Measurements from ENCODE around the gene RAPGEF4. TPM values are rescaled to one million over a fixed set of nuclear protein-coding genes. Genes with fewer than 3 reads are reported as not detected.

The RAPGEF4 gene
- total and polyA plus RNA-seq, 2 of the 8 experiments (the other 6 are each of a cell fraction or from before 2014, with no cell fraction given): 1.2 to 2.6 TPM

DNA sequence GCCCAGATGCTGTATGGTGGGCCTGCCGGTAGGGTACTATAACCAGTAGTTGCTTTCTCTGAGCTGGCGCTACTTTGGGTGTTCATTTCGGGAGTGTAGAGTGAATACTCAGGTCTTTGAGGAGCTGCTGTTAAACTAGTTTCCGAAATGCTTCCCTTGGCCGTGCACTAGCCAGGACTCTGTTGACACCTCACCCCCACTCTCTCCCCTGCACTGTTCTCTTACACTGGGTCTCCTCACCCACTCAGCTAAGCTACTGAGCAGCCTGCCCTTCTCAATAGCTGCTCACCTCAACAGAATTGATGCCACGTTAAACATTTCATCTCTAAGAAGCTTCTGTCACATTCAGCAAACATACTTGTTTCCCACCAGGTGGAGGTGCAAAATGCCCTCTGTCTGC, 86.9 kb downstream of the RAPGEF4 start:
- no peak overlapping the region for H4K8ac ChIP-seq (ENCODE audit: extremely low read depth, insufficient read depth, low read length)
- no peak overlapping the region for H3K56ac ChIP-seq (replicated peaks; ENCODE audit: insufficient read length, low read depth, low read length)
- H2BK12ac ChIP-seq (ENCODE audit: low read depth, low read length): no peak overlapping the region
- no peaks in the 10 kb centered on the region; a peak in 1 of 7 replicates for H3K27me3 ChIP-seq (replicated peaks in 1 of 4; ENCODE audit: control insufficient read depth in 3 of 4, extremely low read depth in 1 of 4, insufficient read depth in 3 of 4, low read length in 3 of 4)
- H3K4ac ChIP-seq (replicated peaks; ENCODE audit: insufficient read length, low read depth, low read length): no peak overlapping the region
- H2BK15ac ChIP-seq (ENCODE audit: low read length): no peak overlapping the region
- ChIA-PET CTCF (ENCODE audit: partially characterized antibody) (interaction anchor here (0.6 to 2.1 kb wide), 4 partner anchors 17 to 149 kb away, joined by 3 to 5 read pairs (median 3); no protein-coding TSS in a partner anchor), POLR2A (ENCODE audit: partially characterized antibody) (interaction anchor here (0.8 kb wide), 1 partner anchor 51 kb away, joined by 3 read pairs; no protein-coding TSS in a partner anchor)
- H4K5ac ChIP-seq (ENCODE audit: insufficient read length, low read depth, low read length): no peak overlapping the region
- no peaks in the 10 kb centered on the region for H3K79me1 ChIP-seq (ENCODE audit: low read depth, low read length)
- H3K4me3 ChIP-seq (ENCODE audit: extremely low read depth in 1 of 4, insufficient read depth in 2 of 4, low read depth in 3 of 4, low read length in 4 of 4): no peak overlapping the region
- H3K9ac ChIP-seq (replicated peaks in 1 of 4; ENCODE audit: extremely low read depth in 1 of 4, low read depth in 3 of 4, low read length in 3 of 4): no peak overlapping the region
- no peak overlapping the region for H2BK120ac ChIP-seq (replicated peaks; ENCODE audit: low read depth, low read length)
- no peak overlapping the region for H3K18ac ChIP-seq (ENCODE audit: extremely low read depth, low read length)
- no peak overlapping the region for H3K4me2 ChIP-seq (ENCODE audit: insufficient read depth in 1 of 2, low read depth in 2 of 2, low read length in 2 of 2)
- H3K36me3 ChIP-seq (ENCODE audit: control insufficient read depth in 2 of 4, insufficient read depth in 4 of 4, low read length in 3 of 4): no peaks in the 10 kb centered on the region
- no peak overlapping the region for H2AFZ ChIP-seq (ENCODE audit: low read length)
- H4K20me1 ChIP-seq (replicated peaks in 1 of 2; ENCODE audit: control insufficient read depth in 1 of 2, insufficient read depth in 2 of 2, low read length in 2 of 2): no peaks in the 10 kb centered on the region
- H3K14ac ChIP-seq (ENCODE audit: insufficient read length): no peak overlapping the region
- DNase-seq (ENCODE audit: low read depth in 1 of 2, low spot score in 2 of 2) (no peak), FAIRE-seq (no peak)
- H3K23me2 ChIP-seq (ENCODE audit: low read depth, low read length): 0 out of 2 replicates have a peak, but pooled peaks cover 1% of the 10 kb centered on the region
- H2BK20ac ChIP-seq (ENCODE audit: low read length): no peak overlapping the region
- H3K79me2 ChIP-seq (ENCODE audit: control insufficient read depth in 1 of 2, insufficient read depth in 2 of 2, low read length in 2 of 2): no peaks in the 10 kb centered on the region
- H3K4me1 ChIP-seq (replicated peaks in 1 of 4; ENCODE audit: control insufficient read depth in 3 of 4, insufficient read depth in 4 of 4, low read length in 3 of 4): no peaks in the 10 kb centered on the region
- no peaks in the 10 kb centered on the region for H3K9me3 ChIP-seq (ENCODE audit: insufficient read depth in 2 of 2, low read depth in 1 of 2, low read length in 1 of 2)
- H2BK5ac ChIP-seq (ENCODE audit: low read depth, low read length): no peak overlapping the region
- H3K27ac ChIP-seq (ENCODE audit: low read depth, low read length): no peak overlapping the region
- WGBS, 2 experiments (ENCODE audit: extremely low coverage in 1 of 2, insufficient coverage in 1 of 2, insufficient read length in 1 of 2, insufficient replicate concordance in 2 of 2, low coverage in 1 of 2, low lambda C conversion rate in 2 of 2, missing lambda C conversion rate in 1 of 2): 92% methylated on average over 6 of the region's 6 CpGs; no CpG with 5 or more reads in 1 of the 2 experiments
- H3K23ac ChIP-seq (ENCODE audit: insufficient read length): no peak overlapping the region
- H2AK5ac ChIP-seq (ENCODE audit: low read depth, low read length): no peak overlapping the region
- no peak overlapping the region for H4K91ac ChIP-seq (replicated peaks; ENCODE audit: insufficient read length, low read length)
- TF ChIP-seq NANOG (IDR thresholded peaks at IDR 0.05; ENCODE audit: insufficient read depth, low read depth, low read length, poor library complexity, severe bottlenecking) (no peak), KDM1A (IDR thresholded peaks at IDR 0.05; ENCODE audit: borderline replicate concordance, low read length) (no peak), POU5F1 (IDR thresholded peaks at IDR 0.05; ENCODE audit: low read depth, low read length) (no peak), CREB1 (IDR thresholded peaks at IDR 0.05) (no peak), TAF7 (optimal IDR thresholded peaks at IDR 0.05; ENCODE audit: borderline replicate concordance, low read depth, low read length) (no peak), CEBPB (IDR thresholded peaks at IDR 0.05; ENCODE audit: low read depth, low read length) (no peak), SP1 (IDR thresholded peaks at IDR 0.05; ENCODE audit: low read depth, low read length) (no peak), YY1 (IDR thresholded peaks at IDR 0.05; ENCODE audit: low read depth, low read length) (no peak), POLR2A (IDR thresholded peaks at IDR 0.05; ENCODE audit: control extremely low read depth in 1 of 2, low read depth in 2 of 2, low read length in 2 of 2) (no peak)
- TF ChIP-seq, protein P1, sequence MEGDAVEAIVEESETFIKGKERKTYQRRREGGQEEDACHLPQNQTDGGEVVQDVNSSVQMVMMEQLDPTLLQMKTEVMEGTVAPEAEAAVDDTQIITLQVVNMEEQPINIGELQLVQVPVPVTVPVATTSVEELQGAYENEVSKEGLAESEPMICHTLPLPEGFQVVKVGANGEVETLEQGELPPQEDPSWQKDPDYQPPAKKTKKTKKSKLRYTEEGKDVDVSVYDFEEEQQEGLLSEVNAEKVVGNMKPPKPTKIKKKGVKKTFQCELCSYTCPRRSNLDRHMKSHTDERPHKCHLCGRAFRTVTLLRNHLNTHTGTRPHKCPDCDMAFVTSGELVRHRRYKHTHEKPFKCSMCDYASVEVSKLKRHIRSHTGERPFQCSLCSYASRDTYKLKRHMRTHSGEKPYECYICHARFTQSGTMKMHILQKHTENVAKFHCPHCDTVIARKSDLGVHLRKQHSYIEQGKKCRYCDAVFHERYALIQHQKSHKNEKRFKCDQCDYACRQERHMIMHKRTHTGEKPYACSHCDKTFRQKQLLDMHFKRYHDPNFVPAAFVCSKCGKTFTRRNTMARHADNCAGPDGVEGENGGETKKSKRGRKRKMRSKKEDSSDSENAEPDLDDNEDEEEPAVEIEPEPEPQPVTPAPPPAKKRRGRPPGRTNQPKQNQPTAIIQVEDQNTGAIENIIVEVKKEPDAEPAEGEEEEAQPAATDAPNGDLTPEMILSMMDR (IDR thresholded peaks at IDR 0.05; ENCODE audit: control extremely low read depth in 1 of 3, insufficient read depth in 1 of 3, low read depth in 1 of 3, low read length in 3 of 3): no peak

Data from H1 (cell line).